Stomach (tissue), 4 donors: ENCODE results near the gene CD209.

Experiments
- EP300 ChIP-seq: sonication (generic); formaldehyde crosslinking; IDR thresholded peaks from one replicate; pipeline ENCODE4 v1.6.1; 2017; ENCODE audit warnings: antibody characterized with exemption
- POLR2A ChIP-seq, 4 donors: fragments of 450-650 bp; IDR thresholded peaks; one replicate each; pipeline ENCODE4 v1.6.1; 2016; ENCODE audit warnings: antibody characterized with exemption in 4 of 4, control low read depth in 2 of 4, mild to moderate bottlenecking in 1 of 4, moderate library complexity in 1 of 4
- POLR2AphosphoS5 ChIP-seq, 3 donors: sonication (generic); formaldehyde crosslinking; IDR thresholded peaks; one replicate each; pipeline ENCODE4 v1.6.1; 2016; ENCODE audit warnings: antibody characterized with exemption in 3 of 3
- TF ChIP-seq, protein P1 (sequence below), 7 experiments: fragments of 450-650 bp in 4 of 7; fragments of 200-600 bp in 3 of 7; sonication (generic) in 3 of 7; IDR thresholded peaks; one replicate each; pipeline ENCODE4 v1.5.1; 2016 to 2019; ENCODE audit warnings: antibody characterized with exemption in 7 of 7, control low read depth in 2 of 7, mild to moderate bottlenecking in 1 of 7

DNA sequence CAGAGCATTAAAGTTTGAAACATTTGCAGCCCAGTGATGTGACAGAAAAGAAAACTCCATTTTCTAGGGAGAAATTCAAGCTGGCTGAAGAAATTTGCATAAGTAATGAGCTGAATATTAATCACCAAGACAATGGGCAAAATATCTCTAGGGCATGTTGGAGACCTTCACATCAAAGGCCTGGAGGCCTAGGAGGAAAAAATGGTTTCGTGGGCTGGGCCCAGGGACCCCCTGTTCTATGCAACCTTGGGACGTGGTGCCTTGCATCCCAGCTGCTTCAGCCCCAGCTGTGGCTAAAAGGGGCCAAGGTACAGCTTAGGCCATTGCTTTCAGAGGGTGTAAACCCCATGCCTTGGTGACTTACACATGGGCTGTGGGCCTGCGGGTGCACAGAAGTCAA, 10.0 kb upstream of the CD209 start:
- TF ChIP-seq POLR2AphosphoS5 (IDR thresholded peaks at IDR 0.05) (no peak), POLR2A (IDR thresholded peaks at IDR 0.05) (no peak), EP300 (no peak)
- TF ChIP-seq, protein P1, sequence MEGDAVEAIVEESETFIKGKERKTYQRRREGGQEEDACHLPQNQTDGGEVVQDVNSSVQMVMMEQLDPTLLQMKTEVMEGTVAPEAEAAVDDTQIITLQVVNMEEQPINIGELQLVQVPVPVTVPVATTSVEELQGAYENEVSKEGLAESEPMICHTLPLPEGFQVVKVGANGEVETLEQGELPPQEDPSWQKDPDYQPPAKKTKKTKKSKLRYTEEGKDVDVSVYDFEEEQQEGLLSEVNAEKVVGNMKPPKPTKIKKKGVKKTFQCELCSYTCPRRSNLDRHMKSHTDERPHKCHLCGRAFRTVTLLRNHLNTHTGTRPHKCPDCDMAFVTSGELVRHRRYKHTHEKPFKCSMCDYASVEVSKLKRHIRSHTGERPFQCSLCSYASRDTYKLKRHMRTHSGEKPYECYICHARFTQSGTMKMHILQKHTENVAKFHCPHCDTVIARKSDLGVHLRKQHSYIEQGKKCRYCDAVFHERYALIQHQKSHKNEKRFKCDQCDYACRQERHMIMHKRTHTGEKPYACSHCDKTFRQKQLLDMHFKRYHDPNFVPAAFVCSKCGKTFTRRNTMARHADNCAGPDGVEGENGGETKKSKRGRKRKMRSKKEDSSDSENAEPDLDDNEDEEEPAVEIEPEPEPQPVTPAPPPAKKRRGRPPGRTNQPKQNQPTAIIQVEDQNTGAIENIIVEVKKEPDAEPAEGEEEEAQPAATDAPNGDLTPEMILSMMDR (IDR thresholded peaks at IDR 0.05), result no peak
